HG02852 (cell line): ENCODE results near the gene PARP12.

Experiments used
- ATAC-seq: cut with Tn5 transposase; IDR thresholded peaks from one replicate; pipeline ENCODE4 v1.9.1; 2021; ENCODE audit warnings: mild to moderate bottlenecking, moderate library complexity; ENCODE audit not compliant: unreplicated experiment

Gene PARP12

DNA sequence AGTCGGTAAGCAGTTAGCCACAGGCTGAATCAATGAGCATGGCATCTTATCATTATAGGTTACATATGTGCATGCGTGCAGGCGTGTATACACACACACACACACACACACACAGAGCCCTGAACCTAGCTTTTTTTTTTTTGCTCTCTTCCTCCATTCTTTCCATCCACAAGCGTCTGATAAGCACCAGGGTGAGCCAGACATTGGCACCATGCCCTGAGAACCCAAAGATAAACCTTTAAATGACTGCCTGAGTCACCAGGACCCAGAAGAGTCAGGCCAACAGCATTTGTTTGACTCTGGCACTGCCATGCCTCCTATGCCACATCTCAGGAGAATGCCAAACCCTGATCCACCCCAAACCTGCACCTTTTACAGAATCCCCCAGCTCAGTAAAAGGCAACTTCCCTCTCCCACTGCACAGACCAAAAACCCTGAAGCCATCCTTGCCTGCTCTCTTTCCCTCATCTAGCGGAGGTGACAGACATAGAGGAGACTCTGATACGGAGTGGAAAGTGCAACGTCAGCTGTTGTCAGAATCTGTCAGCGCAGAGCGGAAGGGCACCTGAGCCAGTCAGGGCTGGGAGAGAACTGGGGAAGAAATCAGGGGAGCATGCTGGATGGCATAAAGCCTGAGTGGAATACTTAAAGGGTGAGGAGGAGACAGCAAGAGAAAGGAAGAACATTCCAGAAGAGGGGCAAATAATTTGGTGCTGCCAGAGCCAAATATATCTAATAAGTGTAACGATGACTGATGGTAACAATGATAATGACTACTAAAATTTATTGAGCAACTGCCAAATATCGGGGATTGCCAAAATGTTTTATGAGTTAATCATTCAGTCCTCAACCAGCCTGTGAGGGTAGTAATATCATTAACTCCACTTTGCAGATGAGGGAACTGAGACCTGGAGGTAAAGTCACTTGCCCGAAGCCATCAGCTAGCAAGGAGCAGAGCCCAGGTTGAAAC is 3.2 kb downstream of the PARP12 start:
- ATAC-seq = no peak

DNA sequence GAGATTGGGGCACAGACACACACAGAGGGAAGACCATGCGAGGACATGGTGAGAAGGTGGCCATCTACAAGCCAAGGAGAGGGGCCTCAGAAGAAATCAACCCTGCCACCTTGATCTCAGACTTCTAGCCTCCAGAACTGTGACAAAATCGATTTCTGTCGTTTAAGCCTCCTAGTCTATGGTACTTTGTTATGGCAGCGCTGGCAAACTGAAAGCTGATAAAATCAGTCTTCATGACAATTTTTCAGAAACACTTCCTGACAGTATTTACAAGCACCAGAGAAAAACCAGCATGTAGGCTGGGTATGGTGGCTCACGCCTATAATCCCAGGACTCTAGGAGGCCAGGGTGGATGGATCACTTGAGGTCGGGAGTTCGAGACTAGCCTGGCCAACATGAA is 4.2 kb downstream of the PARP12 start:
- ATAC-seq = no peak

DNA sequence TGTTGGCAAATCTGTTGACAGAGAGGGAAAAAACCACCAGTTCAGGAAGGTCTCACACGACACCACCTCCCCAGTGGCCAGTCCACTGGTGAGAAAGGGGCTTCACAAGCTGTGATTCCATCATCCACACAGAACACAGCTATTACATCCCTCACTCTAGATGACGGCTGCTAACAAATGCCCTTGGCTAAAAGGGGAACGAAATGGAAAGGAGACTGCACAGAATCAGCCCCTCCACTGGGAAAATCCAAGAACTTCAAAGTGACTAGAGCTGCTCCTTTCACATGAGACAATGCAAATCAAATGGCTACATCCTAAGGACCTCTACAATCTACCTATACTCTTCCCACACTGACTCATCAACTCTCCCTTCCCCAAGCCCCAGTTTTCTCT is 5.6 kb downstream of the PARP12 start:
- no peak for ATAC-seq

DNA sequence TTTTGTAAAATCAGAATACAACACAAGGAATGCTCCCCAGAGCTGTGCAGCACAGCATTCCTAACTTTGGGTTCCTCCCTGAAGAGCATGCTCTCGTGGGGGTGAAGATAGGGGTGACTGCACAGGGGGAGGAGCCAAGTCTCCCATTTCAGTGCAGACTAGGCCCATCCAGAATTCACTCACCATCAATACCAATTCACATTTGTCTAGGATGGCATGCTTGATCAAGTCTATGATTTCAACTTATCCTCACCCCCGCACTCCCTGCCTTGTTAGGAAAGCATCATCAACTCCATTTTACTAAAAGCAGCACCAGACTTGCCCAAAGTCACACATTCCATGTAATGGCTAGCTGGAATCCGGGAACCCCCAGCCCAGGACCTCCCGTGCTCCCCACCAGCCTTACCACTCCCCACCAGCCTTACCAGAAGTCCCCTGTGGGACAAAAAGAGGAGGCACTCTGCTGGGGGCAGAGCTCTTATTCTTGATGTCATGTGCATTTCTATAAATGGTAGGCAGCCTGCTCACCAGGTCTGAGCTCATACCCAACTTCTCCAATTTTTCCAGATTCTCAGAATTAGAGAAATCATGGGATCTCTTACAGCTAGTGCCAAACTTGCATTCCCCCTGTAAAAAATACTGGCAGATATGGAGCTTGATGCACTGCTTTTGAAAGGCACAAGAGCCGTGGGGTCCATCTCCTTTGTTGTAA is 6.2 kb downstream of the PARP12 start:
- no peak for ATAC-seq

DNA sequence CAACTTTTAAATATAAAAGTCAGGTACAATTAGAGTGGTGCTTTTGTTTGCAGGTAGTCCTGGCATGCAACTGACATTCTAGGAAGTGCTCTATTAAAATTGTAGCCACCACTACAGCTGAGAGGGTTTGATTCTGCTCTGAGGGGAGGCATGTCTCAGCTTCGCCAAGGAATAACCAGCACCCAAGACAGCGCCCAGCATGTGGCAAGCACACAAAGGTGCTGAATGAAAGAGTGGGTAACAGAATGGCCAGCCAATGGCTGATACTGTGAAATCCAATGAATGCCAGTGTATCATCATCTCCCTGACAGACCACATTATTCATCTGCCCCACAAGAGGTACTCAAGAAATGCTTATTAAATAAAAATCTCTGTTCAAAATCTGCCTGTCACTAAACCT is 6.9 kb downstream of the PARP12 start:
- ATAC-seq = no peak

DNA sequence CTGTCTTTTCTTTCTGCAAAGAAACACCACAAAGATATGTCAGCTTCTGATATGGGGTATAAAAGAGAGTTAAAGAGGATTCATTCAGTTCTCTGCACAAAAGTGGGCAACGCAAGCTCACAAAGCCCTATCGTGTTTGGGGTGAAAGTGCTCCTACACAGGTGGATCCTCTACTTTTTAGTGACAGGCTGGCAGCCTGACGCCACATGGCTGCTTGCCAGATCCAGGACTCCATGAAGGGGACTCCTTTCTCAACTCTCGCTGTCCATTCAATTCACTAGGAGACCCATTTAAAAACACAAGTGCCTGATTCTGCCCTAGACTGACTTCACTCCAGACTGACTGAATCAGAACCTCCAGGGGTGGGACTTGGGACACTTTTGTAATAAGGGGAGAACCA is 8.0 kb downstream of the PARP12 start:
- no peak for ATAC-seq

DNA sequence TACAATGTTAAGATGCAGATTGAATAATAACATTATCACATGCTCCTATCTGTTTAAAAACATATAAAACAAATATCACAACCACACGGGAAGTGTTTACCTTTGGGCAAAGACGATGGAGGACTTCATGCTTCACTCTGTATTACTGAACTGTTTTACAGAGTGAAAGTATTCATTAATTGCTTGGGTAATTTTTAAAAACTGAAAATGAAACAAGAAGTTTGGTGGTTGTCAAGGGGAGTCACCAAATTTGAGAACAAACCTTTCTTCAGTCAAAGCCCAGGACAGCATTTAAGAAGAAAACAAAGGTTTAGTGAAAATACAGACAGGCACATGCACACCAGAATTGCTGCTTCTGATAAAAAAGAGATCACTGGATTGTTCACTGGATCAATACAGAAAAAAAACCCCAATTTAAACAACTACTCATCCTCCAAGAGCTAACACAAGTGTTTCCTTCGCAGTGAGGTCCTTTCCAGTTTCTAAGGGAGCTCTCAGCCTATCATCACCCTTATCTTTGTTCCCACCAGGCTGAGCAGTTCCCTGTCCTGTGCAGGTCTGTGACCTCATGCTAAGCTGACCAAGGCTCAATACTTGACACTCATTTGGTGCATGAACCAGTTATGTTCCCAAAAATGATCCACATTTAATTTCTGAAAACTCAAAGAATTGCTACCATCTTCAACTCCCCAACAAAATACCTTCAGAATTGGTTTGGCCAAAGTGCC is 8.8 kb downstream of the PARP12 start:
- peak; percentile 94 for ATAC-seq

DNA sequence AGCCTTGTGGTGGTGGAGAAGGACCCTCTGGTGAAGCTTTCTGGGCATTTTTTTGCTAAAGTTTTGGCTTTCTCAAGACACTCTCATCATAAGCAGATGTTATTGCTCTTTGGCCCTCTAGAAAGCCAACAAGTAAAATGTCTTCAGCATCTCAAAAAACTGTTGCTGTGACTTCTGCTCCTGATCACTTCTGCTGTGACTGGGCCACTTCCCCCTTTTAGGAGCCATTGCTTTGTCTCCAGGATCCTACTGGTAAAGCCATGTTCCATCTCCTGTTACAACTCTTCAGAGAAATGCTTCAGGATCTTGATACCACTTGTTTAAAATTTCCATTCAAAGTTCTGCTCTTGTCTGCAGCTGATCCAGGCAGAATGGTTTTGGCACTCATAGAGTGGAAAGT is 10.9 kb downstream of the PARP12 start:
- no peak for ATAC-seq

DNA sequence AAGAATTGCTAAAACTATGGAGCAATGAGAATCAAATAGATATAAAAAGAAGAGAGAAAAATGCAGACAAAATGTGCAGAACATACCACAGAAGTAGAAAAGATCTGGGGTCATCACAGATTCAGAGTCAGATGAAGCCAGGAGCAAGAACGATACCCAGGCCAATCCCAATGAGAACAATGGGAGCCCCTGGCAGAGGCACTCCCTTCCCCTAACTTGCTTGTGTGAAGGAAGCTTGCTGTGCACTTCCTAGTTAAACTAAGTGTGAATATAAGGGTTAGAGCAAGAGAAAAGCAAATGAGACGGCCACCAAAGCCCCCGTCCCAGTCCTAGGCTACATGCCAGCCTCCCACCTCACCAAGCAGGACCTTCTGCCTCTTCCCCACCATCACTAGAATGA is 12.7 kb downstream of the PARP12 start:
- ATAC-seq = no peak

DNA sequence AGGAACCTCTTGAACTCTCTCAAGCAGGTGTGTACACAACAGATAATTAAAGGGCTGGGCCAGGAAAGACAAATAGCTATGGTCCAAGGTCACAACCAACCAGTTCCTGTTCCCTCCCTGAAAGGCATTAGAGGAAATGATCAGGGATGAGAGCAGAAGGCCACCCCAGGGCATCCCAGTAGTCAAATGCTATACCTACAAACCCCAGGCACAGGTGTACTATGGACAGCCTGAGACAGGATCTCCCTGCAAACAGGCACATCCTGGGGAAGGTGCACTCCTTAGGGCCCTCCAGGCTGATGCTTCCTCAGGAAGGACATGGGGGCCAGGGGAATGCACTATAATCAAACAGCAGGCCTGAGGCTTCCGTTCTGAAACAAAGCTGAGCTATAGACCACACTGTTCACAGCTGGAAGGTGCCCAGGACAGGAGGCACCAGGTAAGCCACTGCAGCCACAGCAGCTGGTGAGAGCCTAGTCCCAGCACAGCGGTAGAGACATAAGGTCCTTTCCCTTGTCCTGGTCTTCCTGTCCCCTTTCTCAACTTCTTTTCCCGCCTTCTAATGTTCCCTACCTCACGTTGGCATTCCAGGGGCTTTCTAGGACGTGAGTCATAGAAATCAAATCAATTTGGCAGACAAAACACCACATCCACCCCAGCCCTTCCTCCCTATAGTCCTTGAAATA is 13.3 kb downstream of the PARP12 start:
- ATAC-seq = no peak

DNA sequence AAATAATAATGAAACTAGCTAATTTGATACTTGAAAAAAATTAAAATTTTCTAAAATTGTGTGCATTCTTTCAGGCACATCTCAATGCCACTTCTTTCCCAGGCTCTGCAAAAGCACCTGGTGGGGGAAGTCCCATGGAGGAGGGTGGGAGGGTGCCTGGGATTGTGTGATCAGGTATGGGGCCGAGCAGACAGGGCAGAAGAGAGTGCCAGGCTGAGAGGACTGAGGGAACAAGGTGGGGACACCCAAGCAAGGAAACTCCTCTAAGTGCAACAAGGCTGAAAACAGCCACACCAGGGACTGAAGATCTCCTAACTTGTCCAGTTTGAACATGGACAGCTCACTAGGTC is 13.8 kb downstream of the PARP12 start:
- ATAC-seq = no peak

DNA sequence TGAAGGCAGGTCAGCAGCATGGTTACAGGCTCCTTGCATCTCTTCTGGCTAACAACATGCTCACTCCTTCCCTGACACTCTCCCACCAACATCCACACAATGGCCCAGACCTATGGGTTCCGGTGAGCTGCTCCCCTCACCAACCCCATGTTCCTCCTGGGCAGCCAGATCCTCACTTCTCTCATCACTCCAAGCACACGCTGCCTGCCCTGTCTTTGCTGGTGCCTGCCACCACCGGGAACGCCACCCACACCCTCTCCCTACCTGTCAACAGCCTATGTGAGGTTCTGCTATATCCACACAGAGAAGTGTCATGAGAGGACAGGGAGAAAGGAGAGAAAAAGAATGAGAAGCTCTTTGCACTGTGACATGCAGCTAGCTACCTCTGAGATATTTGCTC is 14.6 kb downstream of the PARP12 start:
- ATAC-seq = no peak

DNA sequence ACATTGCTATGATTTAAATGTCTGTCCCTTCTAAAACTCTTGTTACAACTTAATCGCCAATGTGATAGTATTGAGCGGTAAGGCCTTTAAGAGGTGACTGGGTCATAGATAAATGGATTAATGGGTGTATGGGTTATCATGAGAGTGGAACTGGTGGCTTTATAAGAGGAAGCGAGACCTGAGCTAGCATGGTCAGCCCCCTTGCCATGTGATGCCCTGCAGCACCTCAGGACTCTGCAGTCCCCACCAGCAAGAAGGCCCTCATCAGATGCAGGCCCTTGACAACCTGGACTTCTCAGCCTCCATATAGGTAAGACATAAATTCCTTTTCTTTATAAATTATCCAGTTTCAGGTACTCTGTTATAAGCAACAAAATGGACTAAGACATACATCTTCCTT is 15.6 kb downstream of the PARP12 start:
- ATAC-seq = no peak

DNA sequence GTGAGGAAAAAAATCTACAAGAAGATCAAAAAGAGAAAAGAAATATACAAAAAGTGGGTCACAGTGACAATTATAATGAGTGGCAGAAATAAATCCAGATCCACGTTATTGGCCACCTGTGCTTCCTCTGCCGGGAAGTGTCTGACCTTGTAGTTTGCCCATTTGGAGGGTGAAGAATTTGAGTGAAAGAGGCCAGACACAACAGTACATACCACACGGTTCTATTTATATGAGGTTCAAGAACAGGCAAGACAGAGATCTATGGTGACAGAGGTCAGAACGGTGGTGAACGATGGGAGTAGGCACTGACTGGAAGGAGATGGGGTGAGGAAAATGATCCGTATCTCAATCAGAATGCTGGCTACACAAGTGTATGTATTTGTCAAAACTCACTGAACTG is 17.1 kb downstream of the PARP12 start:
- no peak for ATAC-seq

DNA sequence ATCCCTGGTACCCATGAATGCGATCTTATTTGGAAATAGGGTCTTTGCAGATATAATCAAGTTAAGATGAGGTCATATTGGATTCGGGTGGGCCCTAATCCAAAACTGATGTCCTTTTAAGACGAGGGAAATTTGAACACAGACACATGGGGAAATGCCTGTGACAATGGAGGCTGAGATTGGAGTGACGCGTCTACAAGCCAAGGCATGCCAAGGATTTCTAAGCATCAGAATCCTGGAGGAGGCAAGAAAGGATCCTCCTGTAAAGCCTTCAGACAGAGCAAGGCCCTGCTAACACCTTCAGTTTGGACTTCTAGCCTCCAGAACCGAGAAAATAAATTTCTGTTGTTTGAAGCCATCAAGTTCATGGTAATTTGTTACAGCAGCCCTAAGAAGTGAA is 18.5 kb downstream of the PARP12 start:
- ATAC-seq = no peak

DNA sequence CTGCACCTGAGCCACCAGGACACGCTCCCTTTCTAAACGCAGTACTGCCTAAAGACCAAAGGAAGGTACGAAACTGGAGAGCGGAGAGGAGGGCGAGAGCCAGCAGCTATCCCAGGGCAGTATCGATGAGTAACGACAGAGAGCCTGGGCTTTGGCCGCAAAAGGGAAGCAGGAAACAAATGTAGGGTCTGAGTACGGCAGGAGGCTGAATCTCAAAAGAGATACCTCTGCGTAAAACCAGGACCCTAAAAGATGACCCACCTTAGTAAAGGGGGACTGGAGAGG is 20.4 kb downstream of the PARP12 start:
- ATAC-seq = no peak

DNA sequence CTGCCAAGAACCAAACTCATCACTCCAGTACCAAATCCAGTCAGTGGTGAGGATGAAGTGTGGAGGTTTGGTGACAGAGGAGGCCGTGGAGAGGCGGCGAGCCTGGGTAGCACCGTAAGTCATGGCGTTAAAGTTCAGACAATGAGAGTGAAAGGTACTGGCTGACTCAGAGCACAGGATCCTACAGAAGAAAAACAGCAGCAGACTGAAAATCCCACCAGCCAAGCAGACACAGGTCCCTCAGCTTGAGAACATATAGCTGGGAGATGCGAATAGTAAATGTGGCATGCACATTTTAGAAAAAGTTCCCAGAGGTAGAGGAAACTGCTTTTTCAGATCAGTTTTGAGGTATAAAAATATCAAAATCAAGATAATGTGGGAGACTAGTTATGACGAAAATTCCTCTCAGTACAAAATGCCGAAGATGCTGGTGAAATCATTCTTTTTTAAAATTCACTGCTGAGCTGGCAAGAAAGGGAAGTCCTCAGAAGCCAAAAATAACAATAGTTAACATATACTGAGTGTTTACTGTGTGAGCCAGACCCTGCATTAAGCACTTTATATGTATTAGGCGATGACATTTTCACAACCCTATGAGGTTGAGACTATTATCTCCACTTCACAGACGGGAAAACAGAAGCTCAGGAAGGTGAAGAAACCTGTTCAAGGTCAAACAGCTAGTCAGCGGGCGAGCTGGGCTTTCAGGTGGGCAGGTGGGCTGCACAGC is 20.9 kb downstream of the PARP12 start:
- ATAC-seq = no peak

DNA sequence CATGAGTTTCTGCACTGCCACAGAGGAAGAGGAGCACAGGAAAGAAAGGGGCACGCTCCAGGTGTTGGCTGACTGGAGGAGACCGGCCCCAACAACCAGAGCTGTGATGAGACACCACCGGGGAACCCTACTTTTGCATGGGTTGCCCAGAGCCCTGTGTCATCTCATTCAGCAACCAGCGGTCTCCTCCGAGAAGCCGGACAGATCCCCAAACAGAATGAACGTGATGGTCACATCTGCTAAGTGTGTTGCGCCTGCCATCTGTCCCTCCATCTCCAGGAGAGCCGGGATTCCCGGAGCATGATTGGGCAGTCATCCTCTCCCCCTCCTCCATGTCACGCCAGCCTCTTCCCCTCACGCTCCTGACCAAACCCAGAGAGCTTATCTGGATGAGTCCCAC is 22.9 kb downstream of the PARP12 start:
- no peak for ATAC-seq

DNA sequence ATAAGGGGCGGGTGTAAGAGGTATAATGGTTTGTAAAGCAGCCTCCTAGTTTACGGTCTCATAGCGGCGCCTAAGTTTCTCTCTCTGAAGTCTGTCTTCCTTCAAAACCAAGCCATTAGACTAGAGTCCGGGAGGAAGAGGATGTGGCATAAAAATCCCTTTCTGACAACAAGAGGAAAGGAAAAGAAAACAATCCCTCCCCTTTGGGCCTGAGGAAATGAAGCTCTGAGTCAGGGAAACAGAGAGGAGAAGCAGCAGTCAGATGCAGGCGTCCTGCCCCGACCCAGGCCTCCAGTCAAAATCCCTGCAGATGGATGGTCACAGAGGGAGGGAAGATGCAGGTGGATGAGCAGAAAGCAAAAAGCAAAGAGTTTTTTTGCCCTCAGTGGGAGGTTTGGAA is 23.7 kb downstream of the PARP12 start:
- no peak for ATAC-seq

DNA sequence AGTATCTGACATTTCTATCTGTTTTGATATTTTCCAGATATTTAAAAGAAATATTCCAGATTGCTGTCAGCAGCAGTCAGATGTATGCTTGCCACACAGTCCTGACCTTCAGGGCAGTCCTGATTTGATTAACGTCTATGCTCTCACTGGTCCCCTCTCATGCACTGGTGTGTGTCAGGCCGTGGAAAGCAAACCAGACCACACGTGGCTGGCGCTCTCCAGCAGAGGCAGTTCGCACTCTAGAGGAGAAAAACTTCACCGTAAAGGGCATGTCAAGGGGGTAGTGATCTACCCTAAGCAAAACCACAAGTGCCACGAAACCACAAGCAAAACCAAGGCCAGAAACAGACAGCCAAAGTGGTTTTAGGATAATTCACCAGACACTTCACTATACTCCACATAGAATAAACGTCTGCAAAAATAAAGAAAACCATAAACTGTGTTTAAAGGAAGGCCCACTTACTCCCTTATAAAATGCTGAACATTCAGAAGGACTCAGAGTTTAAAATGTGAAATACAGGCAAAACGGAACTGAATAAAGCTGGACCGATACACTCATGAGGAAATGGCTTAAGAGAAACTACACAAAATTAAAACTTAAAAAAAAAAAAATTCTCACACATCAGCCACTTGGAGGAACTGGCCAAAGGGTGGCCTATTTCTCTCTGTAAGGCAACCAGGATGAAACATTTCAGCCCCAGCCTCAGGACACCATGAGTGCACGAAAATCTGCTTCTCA is 26.4 kb downstream of the PARP12 start:
- ATAC-seq = peak; percentile 68
